Chondrocyte (in vitro differentiated cells): ENCODE results near the gene IL1R2. TPM values are rescaled to one million over a fixed set of nuclear protein-coding genes. Genes with fewer than 3 reads are reported as not detected.

Source experiments
- DNase-seq: peaks from one replicate; pipeline ENCODE4 v3.0.0; 2021; ENCODE audit warnings: mixed read lengths, low spot score
- H3K27ac Mint-ChIP-seq: one replicate; pipeline ENCODE4 v1.8.0; 2021; ENCODE audit warnings: mild to moderate bottlenecking, moderate library complexity, mixed read lengths; ENCODE audit not compliant: unreplicated experiment
- H3K27me3 Mint-ChIP-seq: 2 replicates; pipeline ENCODE4 v1.8.0; 2021; ENCODE audit warnings: low read depth, mixed read lengths
- H3K36me3 Mint-ChIP-seq: 2 replicates; pipeline ENCODE4 v1.8.0; 2021; ENCODE audit warnings: low read depth, mixed read lengths
- H3K4me1 Mint-ChIP-seq: 2 replicates; pipeline ENCODE4 v1.8.0; 2021; ENCODE audit warnings: low read depth, mild to moderate bottlenecking, mixed read lengths
- H3K4me3 Mint-ChIP-seq: one replicate; pipeline ENCODE4 v1.8.0; 2021; ENCODE audit warnings: mild to moderate bottlenecking, moderate library complexity, mixed read lengths; ENCODE audit not compliant: unreplicated experiment
- H3K9me3 Mint-ChIP-seq: 2 replicates; pipeline ENCODE4 v1.8.0; 2021; ENCODE audit warnings: low read depth, mixed read lengths
- CTCF ChIP-seq: fragments of 200-600 bp; sonication (generic); IDR thresholded peaks from 2 replicates; pipeline ENCODE4 v1.5.0; 2021; ENCODE audit warnings: antibody characterized with exemption, mild to moderate bottlenecking, moderate library complexity
- total RNA-seq: library from RNA; stranded (reverse); gene quantifications from 3 replicates; pipeline ENCODE4 v1.2.1, GENCODE V29; 2021

The IL1R2 gene
- total RNA-seq, 1 donor from 2014 or later: not detected

- Mint-ChIP-seq H3K27ac (no peak overlapping the region), H3K9me3 (no peaks in the 10 kb centered on the region), H3K27me3 (peaks cover 44% of the 10 kb centered on the region), H3K36me3 (no peaks in the 10 kb centered on the region), H3K4me1 (peaks cover 4% of the 10 kb centered on the region), H3K4me3 (no peak overlapping the region)
- DNase-seq: no peak
- TF ChIP-seq CTCF: no peak
Measured at GRCh38 chr2:101988541-101988940, 3.2 kb upstream of the IL1R2 start.

- H3K27ac Mint-ChIP-seq: no peak overlapping the region
- TF ChIP-seq CTCF: no peak
- no peak for DNase-seq
- H3K4me3 Mint-ChIP-seq: no peak overlapping the region
- H3K36me3 Mint-ChIP-seq: no peaks in the 10 kb centered on the region
- peaks cover 50% of the 10 kb centered on the region for H3K27me3 Mint-ChIP-seq
- no peaks in the 10 kb centered on the region for H3K9me3 Mint-ChIP-seq
- no peaks in the 10 kb centered on the region for H3K4me1 Mint-ChIP-seq
Measured at GRCh38 chr2:101989740-101990460, 1.9 kb upstream of the IL1R2 start.

GRCh38 chr2:101993772-101994171, 2.0 kb downstream of the IL1R2 start:
- DNase-seq: no peak
- Mint-ChIP-seq H3K36me3 (no peaks in the 10 kb centered on the region), H3K9me3 (no peaks in the 10 kb centered on the region), H3K4me3 (no peak overlapping the region), H3K27me3 (peaks cover 54% of the 10 kb centered on the region), H3K4me1 (no peaks in the 10 kb centered on the region), H3K27ac (no peak overlapping the region)
- no peak for TF ChIP-seq CTCF

- no peaks in the 10 kb centered on the region for H3K9me3 Mint-ChIP-seq
- no peak for TF ChIP-seq CTCF
- H3K4me3 Mint-ChIP-seq: no peak overlapping the region
- no peaks in the 10 kb centered on the region for H3K4me1 Mint-ChIP-seq
- peaks cover 52% of the 10 kb centered on the region for H3K27me3 Mint-ChIP-seq
- no peaks in the 10 kb centered on the region for H3K36me3 Mint-ChIP-seq
- H3K27ac Mint-ChIP-seq: no peak overlapping the region
- no peak for DNase-seq
Measured at GRCh38 chr2:101995019-101995418, 3.3 kb downstream of the IL1R2 start.

- no peaks in the 10 kb centered on the region for H3K4me1 Mint-ChIP-seq
- TF ChIP-seq CTCF: no peak
- no peaks in the 10 kb centered on the region for H3K36me3 Mint-ChIP-seq
- H3K27me3 Mint-ChIP-seq: peaks cover 47% of the 10 kb centered on the region
- H3K9me3 Mint-ChIP-seq: no peaks in the 10 kb centered on the region
- DNase-seq: no peak
- no peak overlapping the region for H3K27ac Mint-ChIP-seq
- H3K4me3 Mint-ChIP-seq: no peak overlapping the region
Measured at GRCh38 chr2:101995804-101996203, 4.0 kb downstream of the IL1R2 start.
